K562 (cell line): ENCODE measurements around the gene ZNF689. TPM values are rescaled to one million over a fixed set of nuclear protein-coding genes. Genes with fewer than 3 reads are reported as not detected.

Source experiments
- CBX5 ChIP-seq: IDR thresholded peaks from 2 replicates; pipeline ENCODE4 v1.6.1; 2014; ENCODE audit warnings: low read depth, borderline replicate concordance
- E2F4 ChIP-seq: sonication (generic); formaldehyde crosslinking; IDR thresholded peaks from 2 replicates; pipeline ENCODE4 v1.8.0; 2022; ENCODE audit warnings: mild to moderate bottlenecking, low read depth, missing genetic modification reagents
- ELF4 ChIP-seq: fragments of 450-650 bp; formaldehyde crosslinking; IDR thresholded peaks from 2 replicates; pipeline ENCODE4 v1.4.0; 2022; ENCODE audit warnings: missing genetic modification characterization
- FOXJ2 ChIP-seq: fragments of 200-800 bp; sonication (Bioruptor generic); IDR thresholded peaks from 2 replicates; pipeline ENCODE4 v1.6.1; 2016; ENCODE audit warnings: missing genetic modification characterization, missing compliant biosample characterization
- KDM2B ChIP-seq: fragments of 250-450 bp; sonication (Bioruptor Pico); IDR thresholded peaks from 2 replicates; pipeline ENCODE4 v1.8.0; 2021; ENCODE audit warnings: mild to moderate bottlenecking, moderate library complexity
- NCOA2 ChIP-seq, 2 experiments: fragments of 450-650 bp; IDR thresholded peaks; 2 replicates each; pipeline ENCODE4 v1.6.1; 2018; ENCODE audit warnings: mild to moderate bottlenecking in 2 of 2, moderate library complexity in 1 of 2; ENCODE audit not compliant: partially characterized antibody in 2 of 2
- NCOA4 ChIP-seq: fragments of 450-650 bp; IDR thresholded peaks from 2 replicates; pipeline ENCODE4 v1.6.1; 2018; ENCODE audit warnings: mild to moderate bottlenecking; ENCODE audit not compliant: partially characterized antibody
- NRF1 ChIP-seq, 2 experiments: fragments of 450-650 bp; IDR thresholded peaks in 1 of 2; conservative IDR thresholded peaks in 1 of 2; 2 replicates each; pipeline ENCODE4 v1.6.1; 2014; ENCODE audit warnings: mild to moderate bottlenecking in 2 of 2
- OTX1 ChIP-seq: fragments of 450-650 bp; formaldehyde crosslinking; IDR thresholded peaks from 2 replicates; pipeline ENCODE4 v1.4.0; 2022; ENCODE audit warnings: mild to moderate bottlenecking
- PREB ChIP-seq: sonication (generic); formaldehyde crosslinking; IDR thresholded peaks from 2 replicates; pipeline ENCODE4 v1.8.1; 2023; ENCODE audit warnings: mild to moderate bottlenecking, missing genetic modification reagents
- RUNX1 ChIP-seq: sonication (generic); IDR thresholded peaks from 2 replicates; pipeline ENCODE4 v1.6.1; 2016; ENCODE audit warnings: antibody characterized with exemption, low read depth
- SAFB2 ChIP-seq: fragments of 200-400 bp; formaldehyde crosslinking; IDR thresholded peaks from 2 replicates; pipeline ENCODE4 v1.6.1; 2018; ENCODE audit warnings: borderline replicate concordance, low read length, low read depth, moderate library complexity; ENCODE audit not compliant: severe bottlenecking
- SPI1 ChIP-seq: IDR thresholded peaks from 2 replicates; pipeline ENCODE4 v1.6.1; 2011; ENCODE audit warnings: low read depth, low read length, control low read depth, borderline replicate concordance
- THRB ChIP-seq: fragments of 450-650 bp; formaldehyde crosslinking; conservative IDR thresholded peaks from 2 replicates; pipeline ENCODE4 v1.4.0; 2022; ENCODE audit warnings: mild to moderate bottlenecking, missing genetic modification characterization
- TSC22D4 ChIP-seq: fragments of 450-650 bp; IDR thresholded peaks from 2 replicates; pipeline ENCODE4 v1.6.1; 2016; ENCODE audit warnings: missing genetic modification characterization, missing biosample characterization, control low read depth
- YY1 ChIP-seq, 3 experiments: IDR thresholded peaks; 2 replicates each; pipeline ENCODE4 v1.6.1; 2011; ENCODE audit warnings: low read length in 2 of 3, mild to moderate bottlenecking in 2 of 3, moderate library complexity in 2 of 3, borderline replicate concordance in 1 of 3, control low read depth in 1 of 3, low read depth in 1 of 3; ENCODE audit not compliant: insufficient read depth in 3 of 3, insufficient replicate concordance in 2 of 3, control insufficient read depth in 1 of 3, insufficient read length in 1 of 3; ENCODE audit errors: extremely low read depth in 1 of 3
- ZBTB5 ChIP-seq: fragments of 450-650 bp; IDR thresholded peaks from 2 replicates; pipeline ENCODE4 v1.6.1; 2017; ENCODE audit warnings: antibody characterized with exemption
- ZNF124 ChIP-seq: sonication (generic); formaldehyde crosslinking; IDR thresholded peaks from 2 replicates; pipeline ENCODE4 v1.8.1; 2022; ENCODE audit warnings: missing genetic modification reagents
- ZNF184 ChIP-seq: sonication (generic); formaldehyde crosslinking; IDR thresholded peaks from 2 replicates; pipeline ENCODE4 v1.5.0; 2020; ENCODE audit warnings: missing genetic modification reagents
- ZNF224 ChIP-seq: sonication (generic); formaldehyde crosslinking; IDR thresholded peaks from 2 replicates; pipeline ENCODE4 v1.8.0; 2022; ENCODE audit warnings: mild to moderate bottlenecking, missing genetic modification reagents
- ZNF431 ChIP-seq: sonication (generic); formaldehyde crosslinking; IDR thresholded peaks from 2 replicates; pipeline ENCODE4 v1.8.0; 2022; ENCODE audit warnings: mild to moderate bottlenecking, missing genetic modification reagents
- ZNF589 ChIP-seq: fragments of 200-800 bp; sonication (Bioruptor generic); IDR thresholded peaks from 2 replicates; pipeline ENCODE4 v1.6.1; 2016; ENCODE audit warnings: low read depth, missing genetic modification characterization, missing compliant biosample characterization
- polyA plus RNA-seq, 8 experiments: library from polyadenylated mRNA; depleted of rRNA in 4 of 8; stranded (reverse) in 5 of 8; unstranded in 3 of 8; fragments of >200 nt; fragmentation: Nextera tagmentation in 2 of 8; fragmentation: Illumina TruSeq in 1 of 8; extraction: Ambion mirVana in 2 of 8; extraction: Trizol in 1 of 8; gene quantifications; 2 replicates each; pipeline versions ENCODE4 v1.2.1 to v1.2.3, GENCODE V29; 2011 to 2014; ENCODE audit warnings: inconsistent platforms in 1 of 8, missing spikeins in 1 of 8
- total RNA-seq, 7 experiments: library from RNA; depleted of rRNA in 6 of 7; stranded (reverse); fragments of >200 nt in 6 of 7; fragmentation: Illumina TruSeq in 2 of 7; extraction: Trizol in 2 of 7; gene quantifications; 2 replicates each; pipeline versions ENCODE4 v1.2.1 to v1.2.3, GENCODE V29; 2011 to 2021; ENCODE audit warnings: low replicate concordance in 1 of 7

ZNF689 gene
- total and polyA plus RNA-seq, 9 of the 15 experiments (the other 6 are each of a cell fraction or from before 2014, with no cell fraction given), result 5.4 to 15.4 (median 10.8) TPM

GRCh38 chr16:30557957-30558788 lies 52.0 kb downstream of the ZNF689 start, which contains the start of gene ZNF764 (continued):
- TF ChIP-seq ZNF184 (no peak), OTX1 (CRISPR knock-in tag) (peak; percentile 53; the same call in 1 of the 2 replicates), NCOA4 (no peak), THRB (CRISPR knock-in tag) (no peak), SPI1 (no peak), KDM2B (CRISPR knock-in tag) (no peak), RUNX1 (no peak), ELF4 (CRISPR knock-in tag) (no peak), ZNF431 (CRISPR knock-in tag) (0 out of 2 replicates have a peak, but pooled peaks have one; percentile 7), NCOA2 (IDR thresholded peaks at IDR 0.05; ENCODE audit: partially characterized antibody in 2 of 2) (no peak), PREB (no peak), ZNF589 (peak; percentile 81), SAFB2 (no peak), ZNF124 (CRISPR knock-in tag) (no peak), FOXJ2 (tag) (peak; percentile 86), ZNF224 (no peak), YY1 (IDR thresholded peaks at IDR 0.05; ENCODE audit: borderline replicate concordance in 1 of 3, control insufficient read depth in 1 of 3, extremely low read depth in 1 of 3, insufficient read depth in 3 of 3, insufficient read length in 1 of 3, insufficient replicate concordance in 2 of 3, low read depth in 1 of 3, low read length in 2 of 3) (peak; percentile 80 to 99 (median 98)), CBX5 (no peak), NRF1 (conservative IDR thresholded peaks at IDR 0.05 in 1 of 2, IDR thresholded peaks at IDR 0.05 in 1 of 2) (peak; percentile 89 to 91), E2F4 (0 out of 2 replicates have a peak, but pooled peaks have one; percentile 26), ZBTB5 (no peak), TSC22D4 (tag) (no peak)
